Effector memory CD4-positive, alpha-beta T cell (primary cell): ENCODE measurements around the gene OPHN1.
"Not testable (repeated sequence)": the region's sequence is repeated elsewhere in the genome, so short reads cannot be mapped to it uniquely, and the experiment has no call there.

Source experiments
- DNase-seq, 3 donors: peaks; one replicate each; pipeline ENCODE4 v3.0.0-alpha.2; 2020
- H3K27ac ChIP-seq: 2 replicates; pipeline ENCODE4 v1.7.0; 2013; ENCODE audit warnings: mild to moderate bottlenecking, low read length, moderate library complexity; ENCODE audit not compliant: insufficient read depth, poor library complexity, severe bottlenecking
- H3K27me3 ChIP-seq: replicated peaks from 2 replicates; pipeline ENCODE4 v1.7.0; 2013; ENCODE audit warnings: mild to moderate bottlenecking, low read length; ENCODE audit not compliant: insufficient read depth, control insufficient read depth, poor library complexity, severe bottlenecking
- H3K36me3 ChIP-seq: 2 replicates; pipeline ENCODE4 v1.7.0; 2013; ENCODE audit warnings: mild to moderate bottlenecking, low read length, moderate library complexity; ENCODE audit not compliant: control insufficient read depth, insufficient read depth
- H3K4me1 ChIP-seq: 2 replicates; pipeline ENCODE4 v1.7.0; 2013; ENCODE audit warnings: low read length, mild to moderate bottlenecking; ENCODE audit not compliant: control insufficient read depth, insufficient read depth, poor library complexity, severe bottlenecking
- H3K4me3 ChIP-seq: 2 replicates; pipeline ENCODE4 v1.7.0; 2013; ENCODE audit warnings: low read length, low read depth, mild to moderate bottlenecking; ENCODE audit not compliant: insufficient read depth, poor library complexity, severe bottlenecking
- H3K9me3 ChIP-seq: 2 replicates; pipeline ENCODE4 v1.7.0; 2013; ENCODE audit warnings: mild to moderate bottlenecking, low read length, moderate library complexity; ENCODE audit not compliant: control insufficient read depth

Gene OPHN1

DNA sequence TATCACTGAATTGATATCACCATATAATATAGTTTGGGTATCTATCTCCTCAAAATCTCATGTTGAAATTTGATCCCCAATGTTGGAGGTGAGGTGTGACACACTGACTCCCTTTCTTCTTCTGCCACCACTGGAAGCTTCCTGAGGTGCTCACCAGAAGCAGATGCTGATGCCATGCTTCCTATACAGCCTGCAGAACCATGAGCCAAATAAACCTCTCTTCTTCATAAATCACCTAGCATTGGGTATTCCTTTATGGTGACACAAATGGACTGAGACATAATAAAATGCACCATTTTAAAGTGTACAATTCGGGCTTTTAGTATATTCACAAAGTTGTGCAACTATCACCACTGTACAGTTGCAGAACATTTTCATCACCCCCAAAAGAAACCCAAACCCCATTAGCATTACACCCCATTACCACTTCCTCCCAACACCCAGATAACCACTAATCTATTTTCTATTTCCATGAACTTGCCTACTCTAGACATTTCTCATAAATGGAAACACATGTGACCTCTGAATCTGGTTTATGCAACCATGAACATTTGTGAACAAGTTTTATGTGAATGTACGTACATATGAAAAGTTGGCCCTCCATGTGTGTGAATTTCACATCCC, 148.9 kb downstream of the OPHN1 start:
- Histone ChIP-seq H3K27ac (no peak overlapping the region), H3K4me3 (no peak overlapping the region), H3K9me3 (no peaks in the 10 kb centered on the region), H3K4me1 (no peaks in the 10 kb centered on the region), H3K36me3 (no peaks in the 10 kb centered on the region), H3K27me3 (no peaks in the 10 kb centered on the region)
- no peak for DNase-seq

DNA sequence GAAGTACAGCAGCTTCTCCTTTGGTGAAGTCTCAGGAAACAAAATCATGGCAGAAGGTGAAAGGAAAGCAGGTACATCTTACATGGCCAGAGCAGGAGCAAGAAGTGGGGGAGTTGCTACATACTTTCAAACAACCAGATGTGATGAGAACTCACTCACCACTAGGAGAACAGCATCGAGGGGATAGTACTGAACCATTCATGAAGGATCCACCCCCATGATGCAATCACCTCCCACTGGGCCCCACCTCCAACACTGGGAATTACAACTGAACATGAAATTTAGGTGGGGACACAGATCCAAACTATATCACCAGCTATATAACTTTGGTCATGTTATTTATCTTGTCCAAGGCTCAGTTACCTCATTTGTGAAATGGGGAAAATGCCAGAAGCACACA, 159.4 kb downstream of the OPHN1 start:
- Histone ChIP-seq H3K4me1 (no peaks in the 10 kb centered on the region), H3K27ac (no peak overlapping the region), H3K27me3 (no peaks in the 10 kb centered on the region), H3K4me3 (no peak overlapping the region), H3K9me3 (no peaks in the 10 kb centered on the region), H3K36me3 (no peaks in the 10 kb centered on the region)
- no peak for DNase-seq

DNA sequence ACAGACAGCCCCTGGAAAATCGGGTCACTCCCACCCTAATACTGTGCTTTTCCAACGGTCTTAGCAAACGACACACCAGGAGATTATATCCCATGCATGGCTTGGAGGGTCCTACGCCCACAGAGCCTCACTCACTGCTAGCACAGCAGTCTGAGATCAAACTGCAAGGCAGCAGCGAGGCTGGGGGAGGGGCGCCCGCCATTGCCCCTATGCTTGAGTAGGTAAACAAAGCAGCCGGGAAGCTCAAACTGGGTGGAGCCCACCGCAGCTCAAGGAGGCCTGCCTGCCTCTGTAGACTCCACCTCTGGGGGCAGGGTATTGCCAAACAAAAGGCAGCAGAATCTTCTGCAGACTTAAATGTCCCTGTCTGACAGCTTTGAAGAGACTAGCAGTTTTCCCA, 168.5 kb downstream of the OPHN1 start:
- DNase-seq, H3K4me1 ChIP-seq, H3K4me3 ChIP-seq: not testable (repeated sequence)

DNA sequence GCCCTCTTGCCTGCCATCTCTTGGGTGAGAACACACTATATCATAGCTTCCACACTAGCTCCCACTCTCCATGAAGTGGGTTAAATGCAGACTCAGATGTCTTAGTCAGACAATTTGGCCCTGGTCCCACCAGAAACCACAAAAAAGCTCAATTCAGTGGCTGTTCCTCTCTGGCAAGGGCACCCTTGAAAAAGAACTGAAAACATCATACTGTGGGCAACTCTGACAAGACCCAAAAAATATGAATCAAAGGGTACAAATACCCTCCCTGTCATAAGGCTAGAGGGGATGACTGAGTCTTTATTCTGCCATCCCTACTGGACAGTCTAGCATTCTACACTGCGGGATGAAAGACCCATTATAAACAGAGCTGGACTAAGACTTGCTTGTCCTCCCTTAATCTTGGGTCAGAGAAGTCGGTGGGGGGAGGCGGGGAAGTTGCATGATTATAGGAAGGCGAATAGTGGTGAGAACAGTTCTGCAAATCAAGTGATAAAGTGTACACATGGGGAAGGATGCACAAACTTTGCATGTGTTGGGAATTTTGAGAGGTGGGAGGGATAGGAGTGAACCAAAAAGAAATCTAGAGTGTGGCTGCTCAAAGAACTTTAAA, 172.1 kb downstream of the OPHN1 start:
- no peak overlapping the region for H3K27ac ChIP-seq
- H3K4me1 ChIP-seq: no peaks in the 10 kb centered on the region
- no peaks in the 10 kb centered on the region for H3K9me3 ChIP-seq
- no peaks in the 10 kb centered on the region for H3K27me3 ChIP-seq
- H3K36me3 ChIP-seq: no peaks in the 10 kb centered on the region
- H3K4me3 ChIP-seq: no peak overlapping the region
- DNase-seq: no peak

More for the DNA sequence above, 168.5 kb downstream of the OPHN1 start:
- H3K27me3 ChIP-seq, H3K9me3 ChIP-seq, H3K27ac ChIP-seq, H3K36me3 ChIP-seq: not testable (repeated sequence)

DNA sequence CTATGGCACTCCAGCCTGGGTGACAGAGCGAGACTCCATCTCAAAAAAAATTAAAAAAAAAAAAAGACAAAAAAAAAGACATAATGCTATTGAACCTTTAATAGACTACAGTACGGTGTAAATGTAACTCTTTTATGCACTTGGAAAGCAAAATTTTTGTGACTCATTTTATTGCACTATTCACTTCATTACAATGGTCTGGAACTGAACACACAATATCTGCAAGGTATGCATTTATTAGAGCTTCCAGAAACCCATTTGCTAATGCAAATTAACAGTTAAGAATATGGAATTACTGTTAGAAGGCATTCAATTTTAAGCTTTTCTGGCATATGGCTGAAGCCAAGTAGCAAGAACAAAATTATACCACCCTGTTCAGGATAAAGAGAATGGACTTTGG, 176.3 kb downstream of the OPHN1 start:
- Histone ChIP-seq H3K36me3 (no peaks in the 10 kb centered on the region), H3K27ac (no peak overlapping the region), H3K9me3 (no peaks in the 10 kb centered on the region), H3K27me3 (no peaks in the 10 kb centered on the region), H3K4me1 (no peaks in the 10 kb centered on the region), H3K4me3 (no peak overlapping the region)
- no peak for DNase-seq

DNA sequence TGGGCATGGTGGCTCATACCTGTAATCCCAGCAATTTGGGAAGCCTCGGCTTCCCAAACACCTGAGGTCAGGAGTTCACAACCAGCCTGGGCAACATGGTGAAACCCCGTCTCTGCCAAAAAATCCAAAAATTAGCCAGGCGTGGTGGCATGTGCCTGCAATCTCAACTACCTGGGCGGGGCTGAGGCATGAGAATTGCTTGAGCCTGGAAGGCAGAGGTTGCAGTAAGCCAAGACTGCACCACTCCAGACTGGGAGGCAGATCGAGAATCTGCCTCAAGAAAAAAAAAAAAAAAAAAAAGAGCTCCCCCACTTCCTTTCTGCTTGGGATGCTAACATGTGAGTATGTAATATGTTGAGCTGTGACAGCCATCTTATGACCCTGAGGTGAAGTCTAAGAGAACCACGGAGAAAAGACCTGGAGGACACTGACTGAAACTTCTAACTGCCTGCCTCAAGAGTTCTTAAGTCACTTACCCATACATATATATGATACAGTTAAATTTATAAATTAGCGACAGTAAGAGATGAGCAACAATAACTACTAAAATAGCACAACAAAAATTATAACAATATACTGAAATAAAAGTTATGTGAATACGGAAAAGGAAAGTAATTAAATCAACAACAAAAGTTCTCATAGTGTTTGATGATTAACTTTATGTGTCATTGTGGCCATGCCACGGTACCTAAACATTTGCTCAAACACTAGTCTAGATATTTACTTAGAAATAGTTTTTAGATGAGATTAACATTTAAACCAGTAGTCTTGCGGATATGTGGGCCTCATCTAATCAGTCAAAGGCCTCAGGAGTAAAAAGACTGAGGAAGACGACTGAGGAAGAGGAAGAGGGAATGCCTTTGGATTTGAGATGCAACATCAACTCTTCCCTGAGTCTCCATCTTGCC, 178.3 kb downstream of the OPHN1 start:
- H3K27me3 ChIP-seq: no peaks in the 10 kb centered on the region
- no peaks in the 10 kb centered on the region for H3K9me3 ChIP-seq

DNA sequence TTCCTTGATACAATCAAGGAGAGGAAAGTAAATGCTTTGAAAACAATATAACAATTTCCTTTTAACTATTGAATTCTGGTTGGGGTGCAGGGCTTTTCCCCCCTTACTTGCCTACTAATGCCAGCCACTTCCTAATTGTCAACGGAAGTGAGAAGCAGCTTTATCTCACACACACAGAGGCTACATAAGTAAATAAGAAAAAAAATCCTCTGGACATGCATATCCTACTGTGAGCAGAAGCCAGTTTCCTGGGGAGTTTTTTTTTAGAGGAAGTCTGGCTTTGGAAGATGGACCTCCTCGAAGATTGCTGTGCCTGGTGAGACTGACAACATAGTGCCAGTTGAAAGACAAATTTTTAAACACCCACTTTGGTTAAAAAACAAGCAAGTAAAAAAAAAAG, 180.6 kb downstream of the OPHN1 start:
- H3K9me3 ChIP-seq: no peaks in the 10 kb centered on the region
- no peak overlapping the region for H3K4me3 ChIP-seq
- no peak overlapping the region for H3K27ac ChIP-seq
- no peak for DNase-seq
- H3K4me1 ChIP-seq: no peaks in the 10 kb centered on the region
- H3K27me3 ChIP-seq: no peaks in the 10 kb centered on the region
- H3K36me3 ChIP-seq: no peaks in the 10 kb centered on the region

More for the DNA sequence above, 178.3 kb downstream of the OPHN1 start:
- Histone ChIP-seq H3K36me3 (no peaks in the 10 kb centered on the region), H3K4me1 (no peaks in the 10 kb centered on the region), H3K27ac (no peak overlapping the region), H3K4me3 (no peak overlapping the region)
- DNase-seq: no peak

DNA sequence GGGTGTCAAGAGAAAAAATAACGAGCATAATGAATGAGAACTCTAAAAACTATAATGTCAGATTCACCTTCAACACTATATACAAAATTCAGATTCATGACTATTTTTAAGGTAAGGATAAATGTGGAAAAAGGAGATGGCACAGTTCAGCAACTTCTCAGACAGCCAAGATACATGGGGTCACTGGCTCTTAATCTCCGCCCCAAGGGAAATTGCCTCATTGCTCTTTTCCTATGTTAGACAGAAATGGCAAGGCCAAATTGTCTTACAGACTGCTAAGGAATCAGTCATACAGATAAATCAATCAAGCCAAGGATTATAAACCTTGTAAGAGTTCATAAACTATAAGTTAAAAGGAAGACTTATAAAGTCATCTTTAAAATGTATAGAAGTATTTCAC, 183.4 kb downstream of the OPHN1 start:
- no peaks in the 10 kb centered on the region for H3K9me3 ChIP-seq
- H3K4me1 ChIP-seq: no peaks in the 10 kb centered on the region
- H3K4me3 ChIP-seq: no peak overlapping the region
- H3K27me3 ChIP-seq: no peaks in the 10 kb centered on the region
- H3K36me3 ChIP-seq: no peaks in the 10 kb centered on the region
- H3K27ac ChIP-seq: no peak overlapping the region
- no peak for DNase-seq

DNA sequence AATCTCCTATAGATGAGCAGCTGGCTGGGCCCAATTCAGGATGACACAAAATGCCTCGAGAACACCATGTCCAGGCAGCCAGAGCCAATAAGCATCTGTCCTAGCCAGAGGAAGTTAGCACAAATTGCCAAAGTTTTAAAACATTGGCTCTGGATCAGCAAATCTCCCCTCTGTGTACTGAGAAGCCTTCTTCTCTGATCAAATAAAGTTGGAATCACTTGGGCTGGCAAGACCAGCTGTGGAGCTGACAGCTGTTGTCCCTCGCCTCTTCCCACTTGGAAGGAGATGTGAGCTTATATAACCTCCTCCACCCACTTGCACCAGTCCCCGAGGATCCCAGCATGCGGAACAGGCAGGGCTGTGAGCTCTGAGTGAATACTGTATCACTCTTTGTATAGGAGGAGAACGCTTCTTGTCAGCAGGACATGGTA, 183.9 kb downstream of the OPHN1 start:
- Histone ChIP-seq H3K4me1 (no peaks in the 10 kb centered on the region), H3K36me3 (no peaks in the 10 kb centered on the region), H3K27me3 (no peaks in the 10 kb centered on the region), H3K4me3 (no peak overlapping the region), H3K9me3 (no peaks in the 10 kb centered on the region), H3K27ac (no peak overlapping the region)
- no peak for DNase-seq

DNA sequence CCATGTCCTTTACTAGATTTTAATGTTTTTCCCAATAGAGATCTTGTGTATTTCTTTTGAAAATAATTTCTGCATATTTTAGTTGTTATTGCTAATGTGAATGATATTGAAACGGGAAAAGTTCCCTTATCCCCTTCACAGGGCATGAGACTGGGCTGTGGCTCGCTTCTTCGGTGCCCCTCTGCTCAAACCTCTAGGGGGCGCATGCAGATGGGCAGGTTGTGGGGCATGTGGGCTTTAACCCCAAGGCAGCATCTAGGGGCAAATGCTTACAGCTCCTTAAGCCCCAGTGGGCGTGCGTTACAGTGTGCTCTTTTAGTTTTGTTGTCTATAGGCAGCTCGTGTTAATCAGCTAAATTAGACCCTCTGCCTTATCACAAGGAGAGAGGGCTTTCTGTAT, 194.7 kb downstream of the OPHN1 start:
- no peaks in the 10 kb centered on the region for H3K9me3 ChIP-seq
- H3K27me3 ChIP-seq: no peaks in the 10 kb centered on the region
- no peak for DNase-seq
- H3K4me1 ChIP-seq: no peaks in the 10 kb centered on the region
- H3K4me3 ChIP-seq: no peak overlapping the region
- H3K27ac ChIP-seq: no peak overlapping the region
- no peaks in the 10 kb centered on the region for H3K36me3 ChIP-seq
